ENCODE results near the gene DHFR. TPM values are rescaled to one million over a fixed set of nuclear protein-coding genes. Genes with fewer than 3 reads are reported as not detected.
"Not testable (repeated sequence)": the region's sequence is repeated elsewhere in the genome, so short reads cannot be mapped to it uniquely, and the experiment has no call there.

The DHFR gene
- polyA plus RNA-seq, 4 donors, result 68.8 to 74.3 (median 70.3) TPM

- no peak for DNase-seq (ENCODE audit: low read depth in 4 of 4, low spot score in 2 of 4)
Measured at GRCh38 chr5:80600943-80601693, 53.7 kb downstream of the DHFR start.

GRCh38 chr5:80597500-80597899, 57.3 kb downstream of the DHFR start:
- DNase-seq (ENCODE audit: low read depth in 4 of 4, low spot score in 2 of 4), result no peak

- no peak for DNase-seq (ENCODE audit: low read depth in 4 of 4, low spot score in 2 of 4)
Measured at GRCh38 chr5:80594810-80595209, 60.0 kb downstream of the DHFR start.

- no peak for DNase-seq (ENCODE audit: low read depth in 4 of 4, low spot score in 2 of 4)
Measured at GRCh38 chr5:80592761-80593160, 62.0 kb downstream of the DHFR start.

- no peak for DNase-seq (ENCODE audit: low read depth in 4 of 4, low spot score in 2 of 4)
Measured at GRCh38 chr5:80592105-80592504, 62.7 kb downstream of the DHFR start.

- DNase-seq (ENCODE audit: low read depth in 4 of 4, low spot score in 2 of 4), result no peak
Measured at GRCh38 chr5:80591352-80591751, 63.4 kb downstream of the DHFR start.

- no peak for DNase-seq (ENCODE audit: low read depth in 4 of 4, low spot score in 2 of 4)
Measured at GRCh38 chr5:80590766-80591165, 64.0 kb downstream of the DHFR start.

- DNase-seq (ENCODE audit: low read depth in 4 of 4, low spot score in 2 of 4), result no peak
Measured at GRCh38 chr5:80588858-80589540, 65.8 kb downstream of the DHFR start.

- DNase-seq (ENCODE audit: low read depth in 4 of 4, low spot score in 2 of 4), result no peak
Measured at GRCh38 chr5:80584770-80585169, 70.0 kb downstream of the DHFR start.

- DNase-seq (ENCODE audit: low read depth in 4 of 4, low spot score in 2 of 4), result not testable (repeated sequence)
Measured at GRCh38 chr5:80580291-80580690, 74.5 kb downstream of the DHFR start.

- no peak for DNase-seq (ENCODE audit: low read depth in 4 of 4, low spot score in 2 of 4)
Measured at GRCh38 chr5:80579050-80579449, 75.7 kb downstream of the DHFR start.

- DNase-seq (ENCODE audit: low read depth in 4 of 4, low spot score in 2 of 4), result no peak
Measured at GRCh38 chr5:80577707-80578106, 77.1 kb downstream of the DHFR start.

- DNase-seq (ENCODE audit: low read depth in 4 of 4, low spot score in 2 of 4), result no peak
Measured at GRCh38 chr5:80576383-80576782, 78.4 kb downstream of the DHFR start.

Other genes with a start within 250 kb of the DHFR start
- gene ZFYVE16, start 246.9 kb downstream of the DHFR start, polyA plus RNA-seq (ENCODE audit: insufficient read length in 4 of 4), result 10 to 100 TPM; 56.0 to 95.0 (median 68.6) TPM
- gene FAM151B, start 166.9 kb downstream of the DHFR start, polyA plus RNA-seq (ENCODE audit: insufficient read length in 4 of 4), result 1 to 10 TPM; 2.2 to 3.3 (median 2.9) TPM
- under 1 TPM; 0.17 to 0.33 (median 0.22) TPM for gene ANKRD34B, start 84.7 kb downstream of the DHFR start, polyA plus RNA-seq (ENCODE audit: insufficient read length in 4 of 4)
- 10 to 100 TPM; 18.6 to 24.0 (median 21.3) TPM for gene MSH3, start 331 bp downstream of the DHFR start, polyA plus RNA-seq (ENCODE audit: insufficient read length in 4 of 4)